ENCODE data around the gene ST3GAL3.
"Not testable (repeated sequence)": the region's sequence is repeated elsewhere in the genome, so short reads cannot be mapped to it uniquely, and the experiment has no call there.

ST3GAL3 gene

DNA sequence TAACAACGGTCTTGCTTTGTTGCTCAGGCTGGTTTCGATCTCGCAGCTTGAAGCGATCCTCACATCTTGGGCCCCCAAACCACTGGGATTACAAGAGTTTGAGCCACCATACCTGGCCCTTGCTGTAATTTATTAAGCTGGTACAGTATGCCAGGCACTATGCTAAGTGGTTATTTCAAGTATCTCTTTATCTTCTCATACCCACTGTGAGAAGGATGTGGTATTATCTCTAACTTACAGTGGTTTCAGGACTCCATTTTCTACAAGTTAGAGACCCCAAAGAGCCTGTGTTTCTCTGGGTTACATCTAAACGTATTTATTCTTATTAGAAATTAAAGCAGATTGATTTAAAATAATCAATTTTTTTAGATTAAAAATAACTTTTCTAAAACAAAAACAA lies 8.1 kb upstream of the ST3GAL3 start:
- H3K4me3 ChIP-seq (ENCODE audit: low read depth, low read length): no peak overlapping the region

DNA sequence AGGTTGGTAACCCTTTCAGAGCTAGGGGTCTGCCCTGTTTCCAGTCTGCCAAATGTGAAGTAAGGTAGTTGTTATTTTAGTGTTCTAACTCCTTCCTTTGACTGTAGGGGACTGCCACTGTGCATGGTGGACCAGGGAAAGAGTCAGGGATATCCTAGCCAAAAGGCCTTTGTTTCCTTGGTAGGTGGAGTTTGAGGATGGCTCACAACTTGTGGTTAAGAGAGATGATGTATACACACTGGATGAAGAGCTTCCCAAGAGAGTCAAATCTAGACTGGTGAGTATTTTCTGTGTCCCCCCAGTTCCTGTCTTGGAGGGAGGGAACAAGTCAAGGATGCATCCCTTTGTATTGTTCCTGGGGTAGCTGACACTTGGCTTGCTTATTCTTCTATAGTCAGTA lies 3.5 kb upstream of the ST3GAL3 start:
- no peak overlapping the region for H3K4me3 ChIP-seq (ENCODE audit: low read depth, low read length)

- no peak overlapping the region for H3K4me3 ChIP-seq (ENCODE audit: low read depth, low read length)
Observed at GRCh38 chr1:43704838-43705237, 2.5 kb upstream of the ST3GAL3 start.

DNA sequence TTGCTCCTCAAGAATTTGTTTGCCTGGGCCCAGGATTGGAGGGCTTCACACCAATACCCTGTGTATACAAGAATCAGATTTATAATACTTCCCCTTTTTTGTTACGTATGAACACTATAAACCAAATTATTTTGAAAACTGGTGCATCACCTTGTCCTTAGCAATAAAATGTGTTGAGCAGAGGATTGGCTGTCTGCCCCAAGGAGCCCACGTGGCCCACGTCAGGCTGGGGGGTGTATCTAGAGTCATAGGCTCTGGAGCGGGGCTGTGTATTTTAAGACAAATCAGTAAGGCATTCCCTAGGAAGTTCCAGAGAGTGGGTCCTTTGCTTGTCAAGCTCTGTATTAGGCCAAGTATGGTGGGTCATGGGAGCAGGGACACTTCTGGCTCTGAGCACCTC lies 2.0 kb upstream of the ST3GAL3 start:
- no peak overlapping the region for H3K4me3 ChIP-seq (ENCODE audit: low read depth, low read length)

GRCh38 chr1:43705982-43706597 lies 1.2 kb upstream of the ST3GAL3 start:
- no peak overlapping the region for H3K4me3 ChIP-seq (ENCODE audit: low read depth, low read length)

DNA sequence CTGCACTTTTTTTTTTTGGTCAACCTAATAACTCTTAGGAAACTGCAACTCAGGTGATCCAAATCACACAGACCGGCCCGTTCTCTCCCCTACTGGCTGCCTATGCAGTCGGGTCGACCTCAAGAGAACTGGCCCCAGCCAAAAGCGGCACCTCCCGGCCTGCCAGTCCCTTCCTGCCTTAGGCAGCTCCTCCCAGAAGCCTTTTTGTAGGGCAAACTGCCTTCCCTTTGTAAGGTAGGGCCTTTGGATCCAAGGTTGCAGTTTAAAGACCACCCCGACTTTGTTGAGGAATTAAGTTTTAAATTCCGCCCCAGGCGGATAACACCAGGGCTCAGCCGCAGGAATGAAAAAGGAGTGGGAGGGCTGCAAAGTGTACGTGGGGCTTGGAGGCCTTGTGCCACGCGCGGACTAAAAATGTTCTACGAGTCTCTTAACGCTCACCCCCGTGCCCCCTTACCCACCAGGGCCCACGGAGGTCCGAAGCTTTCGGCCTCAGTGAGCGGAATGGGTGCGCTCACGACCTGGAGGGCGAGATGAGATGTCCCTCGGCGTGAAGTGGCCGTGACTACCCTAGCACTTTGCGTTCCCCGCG lies 642 bp upstream of the ST3GAL3 start:
- H3K4me3 ChIP-seq (ENCODE audit: low read depth, low read length): peak overlapping the region; percentile 88

DNA sequence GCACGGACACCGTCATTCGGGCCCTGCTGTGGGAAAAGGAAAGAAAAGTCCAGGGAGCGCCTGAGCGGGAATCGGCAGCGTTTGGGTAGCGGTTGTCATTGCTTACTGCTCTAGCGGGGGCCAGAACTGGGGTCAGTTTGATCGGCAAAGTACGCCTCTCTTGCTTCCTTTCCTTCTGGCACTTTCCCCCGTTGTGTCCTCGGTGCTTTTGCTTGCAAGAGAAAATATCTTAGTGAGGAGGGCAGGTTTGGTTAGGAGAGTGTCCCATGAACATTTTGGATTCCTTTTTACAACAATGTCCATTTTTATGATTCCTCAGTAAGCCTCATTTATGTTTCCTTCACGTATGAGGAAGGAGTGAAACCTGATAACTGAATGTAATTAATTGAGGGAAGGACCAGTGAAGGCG lies 670 bp downstream of the ST3GAL3 start:
- H3K4me3 ChIP-seq (ENCODE audit: low read depth, low read length): peak overlapping the region; percentile 88

DNA sequence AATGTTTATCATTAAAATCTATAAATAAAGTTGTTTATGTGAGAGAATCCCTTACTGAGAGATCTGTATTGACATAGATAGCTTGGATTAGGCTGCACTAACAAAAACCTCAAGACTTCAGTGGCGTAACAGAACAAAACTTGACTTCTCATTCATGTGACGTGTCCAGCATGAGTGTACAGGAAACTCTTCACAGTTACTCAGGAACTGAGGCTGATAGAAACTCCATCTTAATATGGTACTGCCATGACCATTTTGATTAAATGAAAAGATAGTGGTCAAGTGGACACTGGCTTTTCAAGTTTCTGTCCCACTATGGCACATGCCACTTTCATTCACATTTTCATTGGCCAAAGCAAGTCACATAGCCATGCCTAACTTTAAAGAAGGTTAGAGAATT lies 3.7 kb downstream of the ST3GAL3 start:
- H3K4me3 ChIP-seq (ENCODE audit: low read depth, low read length): no peak overlapping the region

DNA sequence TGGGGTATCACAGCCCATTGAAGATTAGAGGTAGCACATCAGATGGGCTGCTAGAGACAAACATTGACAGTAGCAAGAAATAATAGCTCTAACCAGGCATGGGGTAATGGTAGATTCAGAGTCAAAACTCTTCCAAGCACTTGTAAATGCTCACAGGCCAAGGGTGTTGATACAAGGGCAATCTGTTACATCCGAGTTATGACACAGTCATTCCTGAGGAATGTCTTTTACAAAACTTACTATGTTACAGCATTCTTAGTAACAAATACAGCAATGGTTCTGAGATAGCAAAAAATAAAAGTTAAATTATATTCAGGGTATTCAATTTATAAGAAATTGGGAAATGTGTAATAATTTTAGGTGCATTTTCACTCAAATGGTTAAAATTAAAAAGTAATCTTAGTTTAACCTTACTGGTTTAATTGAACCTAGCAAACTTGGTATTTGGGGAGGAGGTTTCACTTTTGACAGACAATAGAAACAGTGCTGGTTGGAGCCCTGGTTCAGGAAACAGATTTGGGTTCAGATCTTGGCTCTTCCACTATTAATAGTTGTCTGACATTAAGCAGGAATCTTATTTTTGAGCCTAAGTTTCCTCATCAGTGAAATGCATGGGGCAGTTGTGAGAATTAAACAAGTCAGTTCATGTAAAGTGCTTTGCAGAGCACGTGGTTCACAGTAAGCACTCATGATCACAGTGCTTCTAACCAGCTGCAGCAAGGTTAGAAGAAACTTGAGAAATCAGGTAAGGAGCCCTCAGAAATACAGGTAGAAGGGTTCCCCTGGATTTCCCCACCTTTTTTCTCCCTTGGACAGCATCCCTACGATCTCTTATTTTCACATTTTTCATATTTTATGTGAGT lies 4.4 kb downstream of the ST3GAL3 start:
- H3K4me3 ChIP-seq (ENCODE audit: low read depth, low read length): no peak overlapping the region

DNA sequence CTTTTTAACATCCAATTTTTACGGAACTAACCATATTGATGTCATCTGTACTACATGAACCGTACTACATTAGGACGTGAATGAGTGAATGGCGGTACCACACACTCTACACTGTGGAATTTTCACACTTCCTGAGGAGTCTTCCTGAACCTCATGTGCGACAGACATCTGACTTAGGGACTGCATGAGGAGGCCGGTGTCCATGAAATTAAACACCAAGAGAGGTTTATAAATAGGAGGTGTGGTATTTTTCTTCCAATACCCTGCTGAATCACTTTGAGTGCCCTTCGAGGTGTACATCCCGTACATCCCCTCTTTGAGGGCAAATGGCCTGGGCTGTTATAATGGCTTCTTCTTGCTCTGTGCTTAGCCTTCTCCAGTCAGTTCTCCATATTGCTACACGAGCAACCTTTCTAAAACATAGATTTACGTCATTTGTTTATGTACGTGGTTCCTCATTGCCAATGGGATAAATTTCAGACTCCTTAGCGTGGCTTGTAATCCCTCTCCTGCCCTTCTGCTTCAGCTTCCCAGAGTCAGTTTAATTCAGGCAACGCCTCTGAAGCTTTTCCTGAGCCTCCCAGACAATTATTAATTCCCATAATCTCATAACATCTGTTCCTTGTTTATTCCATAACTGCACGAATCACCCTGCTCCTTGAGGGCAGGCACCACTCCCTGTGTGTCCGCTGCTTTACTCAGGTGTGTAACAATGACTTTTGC lies 9.4 kb downstream of the ST3GAL3 start:
- H3K4me3 ChIP-seq (ENCODE audit: low read depth, low read length): no peak overlapping the region

DNA sequence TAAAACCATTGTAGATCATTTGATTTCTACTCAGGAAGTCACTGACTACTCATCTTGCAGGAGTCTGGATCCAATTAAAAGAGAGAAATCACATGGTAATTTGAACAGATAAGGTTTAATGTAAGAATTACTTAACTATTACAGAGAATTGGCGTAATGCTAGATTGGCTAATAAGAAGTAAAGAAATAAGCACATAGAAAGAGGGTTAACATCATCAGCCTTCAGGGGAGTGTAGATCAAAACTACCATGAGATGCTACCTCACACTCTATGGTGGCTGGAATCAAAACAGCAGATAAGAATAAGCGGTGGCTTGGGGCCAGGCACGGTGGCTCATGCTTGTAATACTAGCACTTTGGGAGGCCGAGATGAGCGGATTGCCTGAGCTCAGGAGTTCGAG lies 11.7 kb downstream of the ST3GAL3 start:
- no peak overlapping the region for H3K4me3 ChIP-seq (ENCODE audit: low read depth, low read length)

- H3K4me3 ChIP-seq (ENCODE audit: low read depth, low read length): not testable (repeated sequence)
Observed at GRCh38 chr1:43719670-43720419, 12.5 kb downstream of the ST3GAL3 start.

DNA sequence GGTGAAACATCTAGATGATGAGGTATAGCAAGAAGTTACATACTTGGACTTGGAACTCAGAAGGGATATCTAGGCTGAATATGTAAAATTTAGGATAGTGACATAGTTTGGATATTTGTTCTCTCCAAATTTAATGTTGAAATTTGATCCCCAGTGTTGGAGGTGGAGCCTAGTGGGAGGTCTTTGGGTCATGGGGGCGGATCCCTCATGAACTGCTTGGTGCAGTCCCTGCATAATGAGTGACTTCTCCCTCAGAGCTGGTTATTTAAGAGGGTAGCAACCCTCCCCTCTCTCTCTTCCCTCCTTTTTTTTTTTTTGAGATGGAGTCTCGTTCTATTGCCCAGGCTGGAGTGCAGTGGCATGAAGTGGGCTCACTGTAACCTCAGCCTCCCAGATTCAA lies 15.5 kb downstream of the ST3GAL3 start:
- no peak overlapping the region for H3K4me3 ChIP-seq (ENCODE audit: low read depth, low read length)

GRCh38 chr1:43729816-43730463 lies 22.6 kb downstream of the ST3GAL3 start:
- no peak overlapping the region for H3K4me3 ChIP-seq (ENCODE audit: low read depth, low read length)

DNA sequence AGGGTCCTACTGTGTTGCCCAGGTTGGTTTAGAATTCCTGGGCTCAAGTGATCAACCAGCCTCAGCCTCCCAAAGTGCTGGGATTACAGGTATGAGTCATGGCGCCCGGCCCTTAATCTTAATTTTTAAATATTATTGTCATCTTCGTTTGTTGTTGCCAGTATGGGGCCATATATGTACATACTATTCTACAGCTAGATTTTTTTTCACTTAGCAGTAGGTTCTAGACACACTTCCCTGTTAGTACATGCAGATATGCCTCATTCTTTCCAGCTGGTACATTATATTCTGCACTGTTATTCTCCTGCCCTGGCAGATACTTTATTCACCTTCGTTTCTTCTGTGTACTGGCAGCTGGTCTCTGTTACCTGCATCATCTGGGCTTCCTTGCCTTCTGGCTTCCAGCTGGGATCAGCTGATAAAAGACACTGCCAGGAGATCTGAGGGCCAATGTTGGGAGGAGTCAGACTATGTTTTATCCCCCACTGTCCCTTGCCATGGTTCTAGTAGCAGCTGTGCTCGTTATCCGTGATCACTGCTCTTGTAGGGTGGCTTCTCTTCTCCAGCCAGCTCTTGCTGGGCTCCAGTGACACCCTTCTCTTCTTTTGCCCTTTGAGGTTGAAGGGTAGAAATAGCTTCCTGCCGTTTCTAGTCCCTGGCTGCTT lies 24.7 kb downstream of the ST3GAL3 start:
- no peak overlapping the region for H3K4me3 ChIP-seq (ENCODE audit: low read depth, low read length)

GRCh38 chr1:43736819-43737218 lies 29.5 kb downstream of the ST3GAL3 start:
- no peak overlapping the region for H3K4me3 ChIP-seq (ENCODE audit: low read depth, low read length)

- no peak overlapping the region for H3K4me3 ChIP-seq (ENCODE audit: low read depth, low read length)
Observed at GRCh38 chr1:43742026-43742425, 34.7 kb downstream of the ST3GAL3 start.

- no peak overlapping the region for H3K4me3 ChIP-seq (ENCODE audit: low read depth, low read length)
Observed at GRCh38 chr1:43743206-43743605, 35.9 kb downstream of the ST3GAL3 start.

GRCh38 chr1:43747736-43748135 lies 40.4 kb downstream of the ST3GAL3 start:
- no peak overlapping the region for H3K4me3 ChIP-seq (ENCODE audit: low read depth, low read length)

DNA sequence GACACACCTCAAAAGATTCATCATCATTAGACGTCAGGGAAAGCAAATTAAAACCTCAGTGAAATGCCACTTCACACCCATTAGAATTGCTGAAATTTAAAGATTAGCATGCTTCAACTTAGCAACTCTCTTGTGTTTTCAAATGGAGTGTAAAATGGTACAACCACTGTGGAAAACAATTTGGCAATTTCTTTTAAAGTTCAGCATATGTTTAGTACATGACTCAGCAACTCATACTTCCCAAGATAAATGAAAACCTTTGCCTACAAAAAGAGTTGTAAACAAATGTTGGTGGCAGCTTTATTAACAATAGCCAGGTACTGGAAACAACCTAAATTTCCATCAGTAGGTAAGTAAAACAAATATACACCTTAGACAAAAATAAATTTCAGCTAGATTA lies 42.7 kb downstream of the ST3GAL3 start:
- H3K4me3 ChIP-seq (ENCODE audit: low read depth, low read length): no peak overlapping the region

All from iPS-11a (cell line).